HG03025 (cell line): ENCODE results near the gene ATXN3L.

Experiments
- ATAC-seq: cut with Tn5 transposase; IDR thresholded peaks from one replicate; pipeline ENCODE4 v1.9.1; 2021; ENCODE audit warnings: mild to moderate bottlenecking, moderate library complexity; ENCODE audit not compliant: unreplicated experiment, low FRiP score

The ATXN3L gene

DNA sequence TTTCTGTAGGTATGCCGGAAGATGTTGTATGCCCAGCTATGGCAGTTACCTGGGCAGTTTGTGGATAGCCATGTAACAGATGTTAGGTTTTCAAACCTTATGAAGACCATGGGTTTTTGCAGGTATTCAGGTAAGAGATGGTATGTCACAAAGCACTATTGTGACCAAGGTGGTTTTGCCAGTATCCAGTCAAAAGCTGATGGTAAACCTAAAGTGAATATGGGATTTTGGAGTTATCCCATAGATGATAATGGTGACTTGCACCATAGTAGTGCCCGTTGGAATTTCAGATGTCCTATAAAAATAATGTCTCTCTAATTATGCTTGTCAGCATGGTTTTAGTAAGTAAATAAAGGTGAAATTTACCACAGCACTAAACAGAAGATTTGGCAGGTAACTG is at the start of gene ATXN3L:
TSS of gene ATXN3L (minus strand) at position 101 of the 400 bp plus-strand sequence. CDS start 119 bp downstream, outside the sequence.
- no peak for ATAC-seq

DNA sequence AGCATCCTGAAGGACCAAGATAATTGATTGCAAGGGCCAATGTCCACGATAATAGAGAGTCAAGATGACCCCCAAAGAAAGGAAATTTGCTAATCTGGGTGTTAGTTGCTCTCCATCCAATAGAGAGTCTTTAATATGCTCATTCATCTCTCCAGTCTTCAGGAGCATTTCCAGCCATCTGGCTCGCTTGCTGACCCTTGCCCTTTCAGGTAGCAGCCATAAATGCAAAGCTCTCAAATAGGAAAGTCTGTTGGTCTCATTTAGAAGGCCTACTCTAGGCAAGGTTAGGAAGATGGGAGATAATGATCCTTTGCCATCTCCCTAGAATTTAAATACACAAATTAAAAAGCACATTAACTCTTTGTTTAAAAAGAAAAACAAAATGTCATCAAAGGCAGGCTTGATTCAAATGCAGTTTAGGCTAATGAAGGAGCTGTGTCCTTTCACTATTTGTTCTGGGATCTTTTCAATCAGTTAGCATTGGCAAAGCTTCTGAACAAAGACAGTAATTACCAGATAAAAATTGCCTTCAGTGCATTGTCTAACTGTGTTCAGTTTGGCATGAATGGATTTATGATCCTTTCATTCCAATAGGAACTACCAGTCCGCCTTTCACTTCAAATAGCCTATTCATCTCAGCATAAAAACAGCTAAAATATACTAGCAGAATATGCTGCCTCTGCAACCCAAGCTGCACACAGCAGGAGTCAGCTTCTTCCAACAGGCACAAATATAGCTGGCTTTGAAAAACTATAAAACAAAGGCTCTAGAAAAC is 49.6 kb upstream of the ATXN3L start:
- no peak for ATAC-seq

DNA sequence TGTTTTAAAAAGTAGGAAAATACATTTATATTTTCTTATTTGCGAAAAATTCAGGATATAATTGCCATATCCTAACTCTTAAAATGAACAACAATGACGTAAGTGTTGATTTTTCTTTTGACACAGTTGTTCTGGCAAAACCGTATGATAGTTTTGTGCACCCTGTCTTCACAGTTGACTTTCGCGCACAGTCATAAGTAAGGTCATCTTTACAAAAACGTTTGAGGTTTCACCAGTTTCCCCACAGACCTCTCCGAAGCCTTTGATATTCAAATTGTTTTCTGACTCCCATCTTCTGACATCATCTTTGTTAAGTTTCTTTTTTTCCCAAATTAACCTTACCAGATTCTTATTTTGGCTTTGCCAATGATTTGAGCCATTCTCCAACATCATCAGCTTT is 48.1 kb upstream of the ATXN3L start:
- ATAC-seq: no peak

DNA sequence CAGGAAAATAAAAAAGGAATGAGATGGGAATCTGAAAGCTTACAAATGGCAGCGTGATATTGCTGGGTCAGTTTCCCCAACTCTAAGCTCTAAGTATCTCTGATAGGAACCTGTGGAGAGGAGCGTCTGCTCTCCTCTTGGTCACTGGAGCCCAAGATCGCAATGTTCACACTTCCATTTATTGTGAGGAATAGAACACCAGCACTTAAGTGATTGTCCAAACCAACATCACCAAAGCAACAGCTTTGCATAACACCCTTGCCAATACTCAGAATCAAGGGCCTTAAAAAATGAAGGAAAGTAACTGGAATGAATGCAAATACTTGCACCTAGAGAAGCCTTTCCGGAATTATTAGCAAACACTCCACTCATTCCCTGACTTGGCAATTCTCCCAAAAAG is 46.8 kb upstream of the ATXN3L start:
- no peak for ATAC-seq

DNA sequence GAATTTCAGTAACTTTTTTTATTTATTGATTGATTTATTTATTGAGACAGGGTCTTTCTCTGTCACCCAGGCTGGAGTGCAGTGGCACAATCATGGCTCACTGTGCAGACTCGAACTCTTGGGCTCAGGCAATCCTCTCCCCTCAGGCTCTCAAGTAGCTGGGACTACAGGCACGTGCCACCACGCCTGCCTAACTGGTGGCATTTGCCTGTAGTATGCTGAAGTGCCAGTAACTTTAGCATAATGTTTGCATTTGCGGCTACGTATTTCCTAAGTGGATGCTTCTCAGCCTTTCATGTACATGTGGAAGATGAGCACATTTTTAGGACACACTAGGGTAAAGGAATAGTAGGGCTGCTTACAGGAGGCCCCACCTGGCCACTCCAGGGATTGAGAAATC is 45.3 kb upstream of the ATXN3L start:
- no peak for ATAC-seq

DNA sequence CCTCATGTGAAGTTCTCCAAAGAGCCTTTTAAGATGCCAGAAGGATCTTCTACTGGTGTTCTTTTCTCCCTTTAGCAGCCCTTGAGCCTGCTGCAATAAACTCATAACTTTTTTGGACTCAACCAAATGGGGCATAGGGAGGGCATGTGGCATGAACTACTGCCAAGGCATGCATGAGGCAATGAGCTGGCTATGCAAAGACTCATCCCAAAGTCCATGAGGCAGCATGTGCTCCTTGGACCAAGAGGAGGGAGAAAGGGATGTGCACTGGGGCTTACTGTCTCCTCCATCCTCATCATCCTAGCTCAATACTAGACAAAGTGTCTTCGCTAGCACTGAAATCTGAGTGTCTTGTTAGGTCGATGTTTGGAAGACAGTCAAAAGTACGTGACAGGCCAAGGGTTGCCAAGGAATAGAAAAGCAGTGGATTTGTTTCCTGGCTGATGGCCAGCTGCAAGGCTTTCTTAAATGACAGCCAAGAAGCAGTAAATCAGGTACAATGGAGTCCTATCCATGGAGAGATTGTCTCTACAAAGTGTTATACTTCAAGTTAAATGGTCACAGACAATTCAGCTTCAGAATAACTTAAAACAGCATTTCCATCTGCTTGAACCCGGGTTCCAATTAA is 44.5 kb upstream of the ATXN3L start:
- ATAC-seq: no peak

- ATAC-seq: no peak
Observed at GRCh38 chrX:13360146-13360545, 40.3 kb upstream of the ATXN3L start.

DNA sequence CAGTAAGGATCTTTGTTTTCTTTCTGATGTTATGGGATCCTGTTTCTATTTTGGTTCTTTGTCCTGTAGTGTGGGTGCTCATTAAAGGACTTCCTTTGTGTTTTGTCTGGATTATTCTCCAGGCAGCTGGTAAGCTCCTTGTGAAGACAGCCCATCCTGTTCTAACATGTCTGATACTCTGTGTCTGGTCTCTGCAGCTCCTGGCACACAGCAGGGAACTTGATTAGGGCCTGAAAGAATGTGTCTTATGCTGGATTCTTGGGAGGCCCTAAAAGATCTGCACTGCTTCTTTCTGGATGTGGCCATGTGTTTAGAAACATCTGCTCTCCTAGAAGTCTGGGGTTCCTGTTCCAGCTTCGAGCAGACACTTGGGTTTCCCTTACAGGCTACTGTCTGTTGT is 38.1 kb upstream of the ATXN3L start:
- ATAC-seq: no peak

- no peak for ATAC-seq
Observed at GRCh38 chrX:13346646-13347045, 26.8 kb upstream of the ATXN3L start.

DNA sequence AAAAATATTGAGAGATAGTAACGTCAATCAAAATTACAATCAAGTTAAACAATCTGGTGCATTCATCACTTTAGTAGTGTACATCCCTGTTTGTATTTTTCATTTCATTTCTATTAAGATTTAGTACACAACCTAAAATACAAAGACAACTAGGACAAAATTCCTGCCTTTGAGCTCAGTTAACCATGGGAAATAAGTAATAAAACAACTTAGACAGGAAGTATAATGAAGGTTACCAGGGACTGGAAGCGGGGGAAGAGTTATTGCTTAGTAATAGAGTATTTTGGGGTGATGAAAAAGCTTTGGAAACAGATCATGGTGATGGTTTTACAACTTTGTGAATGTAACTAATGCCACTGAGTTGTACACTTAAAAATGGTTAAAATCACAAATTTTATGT is 25.6 kb upstream of the ATXN3L start:
- no peak for ATAC-seq

DNA sequence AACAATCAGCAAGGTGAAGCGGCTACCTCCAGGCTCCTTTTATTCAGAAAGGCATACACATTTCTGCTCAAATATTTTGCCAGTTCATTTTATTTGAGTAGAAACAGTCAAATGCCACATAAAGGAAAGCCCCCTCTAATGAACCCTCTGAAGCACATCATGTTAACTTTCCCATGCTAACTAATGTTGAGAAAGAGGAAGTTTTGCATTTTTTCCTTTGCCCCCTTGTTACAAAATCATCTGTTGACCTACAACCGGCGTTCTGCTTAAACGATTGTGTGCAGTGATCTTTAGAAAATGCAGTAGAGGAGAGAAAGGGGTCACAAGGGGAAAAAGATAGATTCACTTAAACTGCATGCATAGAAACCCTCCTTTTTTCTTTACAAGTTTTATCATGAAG is 25.2 kb upstream of the ATXN3L start:
- no peak for ATAC-seq

DNA sequence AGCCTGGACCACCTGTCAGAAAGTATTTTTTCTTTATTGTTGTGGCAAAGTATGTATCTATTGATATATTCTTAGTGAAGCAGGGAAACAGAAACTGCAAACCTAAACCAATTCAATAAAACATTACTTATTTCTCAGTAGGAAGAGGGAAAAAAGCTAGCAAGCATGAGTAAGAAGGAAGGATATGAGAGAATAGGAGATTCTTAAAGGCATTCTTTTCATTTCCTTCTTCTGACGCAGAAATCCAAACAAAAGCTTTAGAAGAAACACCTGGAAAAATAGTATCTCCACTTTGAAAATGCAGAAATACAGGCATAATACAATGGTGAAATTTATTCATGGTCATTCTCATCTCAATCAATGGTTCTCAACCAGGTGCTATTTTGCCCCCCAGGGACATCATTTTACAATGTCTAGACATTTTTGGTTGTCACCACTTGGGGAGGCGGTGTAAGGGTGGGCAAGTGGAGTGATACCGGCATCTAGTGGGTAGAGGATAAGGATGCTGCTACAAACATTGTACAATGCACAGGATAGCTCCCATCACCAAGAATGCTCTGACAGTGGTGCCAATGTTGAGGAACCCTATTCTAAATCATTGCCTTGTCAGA is 21.7 kb upstream of the ATXN3L start:
- no peak for ATAC-seq

DNA sequence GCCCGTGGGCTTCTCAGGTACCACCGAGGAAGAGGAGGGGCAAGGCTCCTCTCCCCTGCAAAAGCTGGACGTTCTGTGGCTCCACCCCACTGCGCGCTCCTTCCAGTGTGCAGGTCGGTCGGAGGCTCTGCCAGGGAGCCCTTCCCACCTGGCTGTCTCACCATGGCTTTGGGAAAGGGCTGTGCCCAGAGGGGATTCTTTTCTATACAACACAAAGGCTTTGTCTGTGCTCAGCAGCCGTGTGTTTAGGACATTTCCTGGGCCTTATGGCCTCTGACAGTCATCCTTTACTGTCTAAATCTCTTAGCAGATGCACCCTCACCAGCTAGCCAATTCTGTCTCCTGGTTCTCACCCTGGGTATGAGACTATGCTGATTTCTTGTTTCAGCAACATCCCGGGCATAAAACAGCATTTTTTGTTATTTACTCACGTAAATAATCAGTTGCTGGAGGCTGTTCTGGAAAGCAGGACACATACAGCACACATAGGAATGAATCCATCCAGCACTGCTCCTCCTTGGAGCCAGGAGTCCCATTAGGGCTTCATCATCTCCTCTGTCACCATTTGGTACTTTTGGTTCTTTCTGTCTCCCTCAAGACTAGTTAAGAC is 20.4 kb upstream of the ATXN3L start:
- no peak for ATAC-seq

DNA sequence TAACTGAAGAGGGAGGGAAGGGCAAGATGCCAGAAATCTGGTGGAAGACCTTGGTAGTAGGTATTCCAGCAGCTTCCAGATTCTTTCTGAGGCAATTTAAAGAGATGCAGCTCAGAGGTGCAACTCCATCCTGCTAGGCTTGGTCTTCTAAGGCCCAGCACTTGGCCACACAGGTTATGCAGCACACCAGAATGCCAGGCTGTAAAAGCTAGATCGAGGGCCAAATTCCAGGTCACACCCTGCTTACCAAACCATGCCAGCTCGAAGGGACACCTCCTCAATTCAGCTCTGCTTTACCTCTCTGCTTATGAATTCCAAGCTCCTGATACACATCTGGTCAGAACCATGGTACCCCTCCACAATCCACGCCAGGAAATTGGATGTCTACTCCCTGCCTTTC is 19.8 kb upstream of the ATXN3L start:
- ATAC-seq: no peak

- ATAC-seq: no peak
Observed at GRCh38 chrX:13338996-13339515, 19.2 kb upstream of the ATXN3L start.

DNA sequence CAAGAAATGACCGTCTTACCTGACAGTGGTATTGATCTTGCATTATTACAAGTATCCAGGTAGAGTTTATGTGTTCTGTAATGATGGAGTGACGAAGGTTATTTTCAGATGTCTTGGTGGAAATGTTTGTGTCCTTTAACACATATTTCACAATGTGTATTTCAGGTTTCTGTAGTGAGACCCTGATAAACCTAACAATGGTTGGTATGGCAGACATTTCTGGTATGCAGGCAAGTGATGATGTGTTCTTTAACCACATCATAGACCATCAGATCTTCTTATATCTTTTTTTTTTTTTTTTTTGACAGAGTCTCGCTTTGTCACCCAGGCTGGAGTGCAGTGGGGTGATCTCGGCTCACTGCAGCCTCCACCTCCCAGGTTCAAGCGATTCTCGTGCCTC is 14.6 kb upstream of the ATXN3L start:
- ATAC-seq: no peak

DNA sequence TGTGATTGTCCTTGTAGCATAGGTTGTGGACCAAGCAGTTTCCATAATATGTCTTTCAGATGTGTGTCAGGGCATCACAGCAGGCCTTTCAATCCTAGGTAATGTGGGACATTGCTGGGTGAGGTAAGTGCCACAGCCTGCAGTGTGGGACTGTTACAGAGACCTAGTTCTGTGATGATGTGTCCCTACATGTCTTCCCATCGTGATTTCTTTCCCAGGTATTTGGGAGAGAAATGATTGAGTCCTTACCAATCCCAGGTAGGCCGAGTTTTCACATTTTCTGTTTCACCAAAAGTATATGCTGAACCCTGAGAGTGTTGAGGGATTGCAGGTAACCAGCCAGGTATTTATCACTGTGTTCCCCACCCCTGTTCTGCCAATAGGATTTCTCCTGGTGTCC is 10.6 kb upstream of the ATXN3L start:
- no peak for ATAC-seq

DNA sequence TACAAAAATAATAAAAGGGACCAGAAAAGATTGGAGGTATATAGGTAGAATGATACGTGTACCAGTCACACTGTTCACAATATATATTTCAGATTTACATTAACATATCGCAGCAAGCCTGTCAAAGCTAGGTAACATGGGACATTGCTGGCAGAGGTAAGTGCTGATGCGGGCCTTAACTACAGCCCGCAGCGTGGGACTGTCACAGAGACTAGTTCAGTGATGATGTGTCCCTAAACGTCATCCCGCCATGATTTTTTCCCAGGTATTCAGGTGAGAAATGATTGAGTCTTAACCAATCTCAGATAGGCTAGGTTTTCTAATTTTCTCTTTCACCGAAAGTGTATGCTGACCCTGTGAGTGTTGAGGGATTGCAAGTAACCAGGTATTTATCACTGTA is 7.8 kb upstream of the ATXN3L start:
- ATAC-seq: no peak

- ATAC-seq: no peak
Observed at GRCh38 chrX:13323241-13323640, 3.4 kb upstream of the ATXN3L start.

DNA sequence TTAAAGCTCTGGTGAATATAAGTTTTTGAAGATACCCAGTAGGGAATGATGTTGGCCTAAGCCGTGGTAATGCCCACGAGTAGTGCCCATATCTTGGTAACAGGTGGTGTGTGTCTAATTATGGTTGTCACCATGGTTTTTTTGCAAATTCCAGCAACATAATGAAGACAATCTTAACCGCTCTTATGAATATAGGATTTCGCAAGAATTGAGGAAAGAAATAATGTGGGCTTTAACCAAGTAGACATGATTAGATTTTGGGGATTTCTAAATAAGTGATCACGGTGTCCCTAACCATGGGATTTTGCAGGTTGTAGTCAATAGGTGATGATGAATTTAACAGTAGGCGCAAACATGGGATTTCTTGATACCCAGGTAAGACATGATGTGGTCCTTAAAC is 2.5 kb downstream of the ATXN3L start:
- no peak for ATAC-seq

DNA sequence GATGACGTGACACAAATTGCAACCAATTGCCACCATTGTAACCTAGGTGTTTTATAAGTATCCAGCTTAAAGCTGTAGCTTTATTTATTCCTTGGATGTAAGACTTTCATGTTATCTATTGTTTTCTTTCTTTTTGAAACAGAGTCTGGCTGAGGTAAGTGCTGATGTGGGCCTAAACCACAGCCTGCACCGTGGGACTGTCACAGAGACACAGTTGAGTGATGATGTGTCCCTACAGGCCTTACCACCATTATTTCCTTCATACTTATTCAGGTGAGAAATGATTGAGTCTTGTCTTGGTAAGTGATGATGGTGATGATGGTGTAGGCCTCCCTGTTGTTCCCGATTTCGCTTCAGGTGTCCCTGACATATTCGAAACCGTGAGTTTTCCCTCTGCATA is 8.3 kb downstream of the ATXN3L start:
- ATAC-seq: no peak
